H54 (cell line): ENCODE measurements around the gene MAPKBP1.

Experiments used
- DNase-seq: peaks from one replicate; pipeline ENCODE4 v3.0.0; 2011; ENCODE audit warnings: low spot score, mixed read lengths; ENCODE audit not compliant: insufficient read length
- FAIRE-seq: peaks from 3 replicates; lab custom pipeline; 2011; peaks lifted over from hg19 to GRCh38; lab: Jason Lieb, UNC
- POLR2A ChIP-seq: IDR thresholded peaks from 2 replicates; pipeline ENCODE4 v1.6.1; 2011; ENCODE audit warnings: low read depth, mild to moderate bottlenecking, low read length

MAPKBP1 gene

DNA sequence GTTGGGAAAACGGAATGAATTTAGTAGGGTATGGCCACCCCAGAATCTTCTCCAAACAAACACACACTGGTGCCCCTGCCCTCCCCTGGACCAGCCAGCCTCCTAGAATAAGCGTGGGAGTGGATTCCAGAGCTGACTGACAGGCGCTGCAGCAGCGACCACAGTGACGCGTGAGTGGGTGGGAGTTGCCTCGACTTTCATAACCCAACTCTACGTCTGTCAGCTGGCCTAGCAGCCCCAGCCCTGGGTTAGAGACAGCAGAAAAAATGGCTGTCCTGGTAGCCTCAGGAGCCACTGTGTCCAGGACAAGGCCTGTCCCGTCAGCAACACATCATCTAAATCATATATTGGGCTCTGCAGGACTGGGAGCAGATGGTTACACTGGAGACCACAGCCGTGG lies 74.3 kb downstream of the MAPKBP1 start:
- no peak for TF ChIP-seq POLR2A
- DNase-seq (no peak), FAIRE-seq (no peak)

DNA sequence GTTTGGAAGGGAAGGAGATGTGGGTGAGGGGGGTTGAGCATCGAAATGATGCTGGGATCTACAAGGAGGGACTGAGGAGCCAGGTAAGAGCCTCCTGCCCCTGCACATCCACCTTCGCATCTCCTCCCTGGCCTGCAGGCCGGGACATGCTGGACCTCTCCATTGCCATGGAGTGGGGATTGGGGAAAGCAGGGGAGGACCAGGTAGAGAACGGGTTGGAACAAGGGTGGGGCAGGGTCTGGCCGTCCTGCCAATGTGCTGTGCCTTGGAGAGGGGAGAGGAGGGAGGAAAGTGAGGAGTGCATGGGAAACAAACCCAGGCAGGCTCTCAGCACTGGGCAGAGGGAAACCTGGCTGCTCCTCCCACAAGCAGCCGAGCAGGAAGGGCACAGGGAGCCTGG lies 74.9 kb downstream of the MAPKBP1 start:
- FAIRE-seq: no peak
- DNase-seq: no peak

DNA sequence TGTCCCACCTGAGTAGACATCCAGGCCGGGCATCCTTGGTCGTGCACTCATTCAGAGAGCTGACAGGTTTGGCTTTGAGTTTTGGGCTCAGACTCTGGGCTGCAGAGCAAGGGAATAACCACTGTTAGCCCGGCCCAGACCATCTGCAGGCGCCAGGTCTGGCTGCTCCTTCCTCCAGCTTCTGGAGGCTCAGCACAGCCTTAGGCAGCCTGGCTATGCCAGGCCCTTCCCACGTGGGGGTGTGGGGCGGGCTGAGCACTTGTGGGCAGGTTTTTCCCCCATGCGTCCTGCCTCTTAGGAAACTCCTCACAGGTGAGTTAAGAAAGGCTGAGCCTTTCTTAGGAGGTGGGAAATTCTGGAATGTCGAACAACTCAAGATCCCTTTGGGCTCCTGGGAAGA lies 75.6 kb downstream of the MAPKBP1 start:
- FAIRE-seq: no peak
- no peak for DNase-seq
- TF ChIP-seq POLR2A: no peak

More for the DNA sequence above, 74.9 kb downstream of the MAPKBP1 start:
- no peak for TF ChIP-seq POLR2A

DNA sequence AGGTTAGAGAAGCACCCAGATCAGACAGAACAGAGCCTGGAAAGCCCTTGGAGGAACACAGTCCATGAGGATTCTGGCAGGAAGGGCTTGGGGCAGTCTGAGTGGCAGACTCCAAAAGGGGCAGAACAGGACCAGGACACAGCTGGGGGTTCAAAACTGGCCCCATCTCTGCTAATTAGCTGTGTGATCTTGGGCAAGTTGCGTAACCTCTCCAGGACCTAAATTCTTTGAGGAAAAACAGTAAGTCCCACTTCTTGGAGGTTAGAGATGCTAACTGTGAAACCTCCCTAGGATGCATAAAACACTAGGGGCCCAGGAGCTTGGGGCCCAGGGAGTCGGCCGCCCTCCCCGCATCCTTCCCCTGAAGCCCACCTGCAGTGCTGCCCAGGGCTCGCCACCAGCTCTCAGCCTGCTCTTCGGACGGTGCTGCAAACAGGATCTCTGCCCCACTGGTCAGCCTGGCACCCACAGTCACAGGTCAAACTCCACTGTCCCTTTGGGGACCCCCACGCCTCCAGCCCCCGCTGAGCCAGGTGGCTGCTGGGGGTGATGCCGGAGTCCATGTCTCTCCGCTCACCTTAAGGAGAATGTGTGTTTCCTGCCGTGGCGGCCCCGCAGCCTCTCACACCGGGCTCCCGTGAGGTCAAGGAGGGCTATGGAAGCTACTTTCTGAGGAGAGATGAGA lies 76.3 kb downstream of the MAPKBP1 start:
- DNase-seq: no peak
- TF ChIP-seq POLR2A: no peak
- FAIRE-seq: no peak

DNA sequence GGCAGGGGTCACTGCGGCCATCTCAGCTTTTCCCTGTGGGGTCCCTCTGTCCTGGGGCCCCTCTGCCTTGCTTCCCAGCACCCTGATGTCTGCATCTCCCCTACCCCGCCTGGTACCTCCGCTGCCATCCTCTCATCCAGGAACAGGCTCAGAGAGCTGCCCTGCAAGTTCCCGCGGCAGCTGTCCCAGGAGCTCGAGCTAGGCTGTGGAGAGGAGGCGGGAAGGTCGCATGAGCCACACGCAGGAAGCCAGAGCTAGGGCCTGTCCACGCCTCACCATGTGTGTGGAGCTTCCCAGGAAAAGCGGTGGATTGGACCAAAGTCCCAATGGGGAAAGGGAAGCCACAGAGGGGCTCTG lies 76.9 kb downstream of the MAPKBP1 start:
- DNase-seq: no peak
- no peak for FAIRE-seq
- no peak for TF ChIP-seq POLR2A

DNA sequence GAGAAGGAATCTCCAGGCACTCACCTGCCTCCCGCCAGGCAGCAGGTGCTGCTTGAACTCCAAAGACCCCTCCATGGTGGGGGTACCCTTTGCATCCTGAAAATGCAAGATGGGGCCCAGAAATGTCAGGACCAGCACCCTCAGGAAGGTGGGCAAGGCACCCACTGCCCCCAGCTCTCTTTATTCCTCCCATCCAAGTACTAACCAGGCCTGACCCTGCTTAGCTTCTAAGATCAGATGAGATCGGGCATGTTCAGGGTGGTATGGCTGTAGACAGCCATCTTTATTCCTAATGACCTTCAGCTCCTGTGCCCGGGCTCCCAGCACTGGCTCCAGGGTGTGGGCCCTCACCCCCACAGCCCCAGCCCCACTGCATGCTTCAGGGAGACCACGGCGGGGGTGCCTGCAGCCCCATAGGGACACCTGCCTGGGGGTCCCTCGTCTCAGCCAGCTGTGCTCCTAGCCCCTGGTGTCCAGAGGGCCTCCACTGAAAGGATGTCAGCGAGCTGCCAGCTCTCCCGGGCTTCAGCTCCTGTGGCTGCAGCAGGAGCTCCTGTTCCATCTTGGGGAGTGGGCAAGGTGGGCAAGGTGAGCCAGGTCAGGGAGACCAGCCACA lies 77.6 kb downstream of the MAPKBP1 start:
- no peak for TF ChIP-seq POLR2A
- DNase-seq (no peak), FAIRE-seq (no peak)

DNA sequence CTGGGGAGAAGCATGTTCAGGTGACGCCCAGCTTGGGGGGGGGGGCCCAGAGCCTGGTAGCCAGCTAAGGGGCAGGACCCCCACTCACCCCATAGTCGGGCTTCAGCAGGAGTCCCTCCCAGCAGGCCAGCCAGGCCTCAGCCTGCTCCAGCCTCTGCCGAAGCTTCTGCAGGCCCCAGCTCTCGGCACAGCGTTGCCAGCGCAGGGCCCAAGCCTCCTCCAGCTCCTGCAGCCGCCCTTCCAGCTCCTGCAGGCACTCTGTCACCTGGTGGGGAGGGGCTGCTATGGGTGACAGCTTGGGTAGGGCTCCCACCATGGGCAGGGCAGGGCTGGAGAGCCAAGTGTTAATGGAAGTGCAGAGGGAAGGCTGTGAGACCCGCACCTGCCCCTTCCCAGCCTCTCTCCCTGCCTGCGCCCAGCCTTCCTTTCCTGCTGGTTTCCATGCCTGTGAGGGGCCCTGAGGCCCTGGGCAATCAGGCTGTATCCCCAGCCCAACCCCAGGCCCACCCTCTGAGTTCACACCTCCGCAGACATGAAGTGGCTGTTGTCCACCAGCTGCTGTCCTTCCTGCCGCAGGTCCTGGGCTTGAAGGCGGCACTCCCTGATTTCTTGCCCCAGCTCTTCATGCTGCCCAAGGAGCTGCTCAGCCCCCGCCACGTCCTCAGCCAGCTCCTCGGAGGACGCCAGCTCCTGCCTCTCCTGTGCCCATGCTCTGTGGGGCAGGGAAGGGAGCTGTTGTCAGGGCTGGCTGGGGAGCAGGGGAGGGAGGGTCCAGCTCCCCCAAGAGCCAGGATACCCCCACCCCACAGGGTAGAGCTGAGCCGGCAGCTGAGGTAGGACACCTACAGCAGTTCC lies 78.7 kb downstream of the MAPKBP1 start:
- TF ChIP-seq POLR2A: no peak
- FAIRE-seq (no peak), DNase-seq (no peak)

DNA sequence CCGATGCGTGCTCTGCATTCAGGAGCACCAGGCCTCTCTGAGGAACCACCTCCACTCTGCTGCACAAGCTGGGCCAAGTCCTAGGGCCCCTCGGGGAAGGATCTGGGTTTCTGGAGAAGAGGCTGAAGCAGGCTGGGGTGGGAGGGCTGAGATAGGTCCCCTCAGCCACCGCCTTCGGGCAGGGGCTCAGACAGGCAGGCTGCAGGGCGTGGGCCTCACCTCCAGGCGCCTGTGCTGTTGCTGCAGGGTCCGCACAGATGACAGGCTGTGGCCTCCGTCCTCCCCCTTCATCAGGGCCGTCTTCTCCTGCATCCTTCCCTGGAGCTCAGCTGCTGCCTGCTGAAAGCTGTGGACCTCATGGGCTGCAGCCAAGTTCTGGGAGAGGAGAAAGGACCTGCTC lies 79.5 kb downstream of the MAPKBP1 start:
- no peak for TF ChIP-seq POLR2A
- no peak for DNase-seq
- no peak for FAIRE-seq

DNA sequence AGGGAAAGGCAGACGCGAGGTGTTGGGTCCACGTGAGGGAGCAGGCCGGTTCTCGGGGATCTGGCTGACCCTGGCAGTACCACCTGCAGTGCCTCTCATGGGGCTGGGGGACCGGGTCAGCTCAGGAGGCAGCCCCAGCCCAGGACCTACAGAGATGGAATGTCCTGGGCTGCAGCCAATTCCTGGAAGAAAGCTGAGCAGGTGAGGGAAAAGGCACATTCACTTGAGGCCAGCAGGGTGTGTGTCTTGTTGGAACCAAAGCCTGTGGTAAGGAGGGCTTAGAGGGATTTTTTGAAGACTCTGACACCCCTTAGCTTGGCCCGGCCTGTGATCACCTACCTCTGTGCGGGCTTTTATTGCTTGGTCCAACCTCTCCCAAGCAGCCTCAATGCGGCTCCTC lies 80.2 kb downstream of the MAPKBP1 start:
- FAIRE-seq (no peak), DNase-seq (no peak)
- TF ChIP-seq POLR2A: no peak

DNA sequence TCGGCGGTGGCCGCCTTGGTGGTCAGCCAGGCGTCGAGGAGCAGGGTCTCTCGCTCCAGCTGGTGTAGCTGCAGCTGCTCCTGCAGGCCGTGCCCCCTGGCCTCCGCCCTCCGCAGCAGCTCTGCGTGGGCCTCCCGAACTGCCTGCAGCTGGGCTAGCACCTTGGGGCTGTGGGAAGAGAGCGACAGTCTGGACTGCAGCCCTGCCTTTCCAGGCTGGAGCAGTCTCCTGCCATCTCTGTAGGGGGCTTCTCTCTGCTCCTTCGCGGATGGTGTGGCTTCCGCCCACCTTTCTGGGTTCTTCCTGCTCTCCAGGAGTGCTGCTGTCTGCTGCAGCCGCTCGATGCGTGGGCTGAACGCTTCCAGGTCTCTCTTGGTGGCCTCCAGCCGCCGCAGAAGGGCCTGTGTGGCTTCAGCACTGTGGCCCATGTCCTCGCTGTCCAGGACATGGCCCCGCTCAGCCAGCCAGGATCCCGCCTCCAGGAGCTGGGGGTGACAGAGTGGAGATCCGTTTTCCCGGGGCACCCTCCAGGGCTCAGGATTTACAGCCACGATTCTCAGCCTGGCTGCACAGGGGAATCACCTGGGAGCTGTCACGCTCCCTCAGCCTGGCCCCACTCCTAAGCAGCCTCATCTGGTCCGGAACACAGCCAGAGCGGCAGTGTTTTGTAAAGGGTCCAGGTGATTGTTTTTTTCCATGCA lies 81.1 kb downstream of the MAPKBP1 start:
- TF ChIP-seq POLR2A: no peak
- FAIRE-seq (no peak), DNase-seq (no peak)

DNA sequence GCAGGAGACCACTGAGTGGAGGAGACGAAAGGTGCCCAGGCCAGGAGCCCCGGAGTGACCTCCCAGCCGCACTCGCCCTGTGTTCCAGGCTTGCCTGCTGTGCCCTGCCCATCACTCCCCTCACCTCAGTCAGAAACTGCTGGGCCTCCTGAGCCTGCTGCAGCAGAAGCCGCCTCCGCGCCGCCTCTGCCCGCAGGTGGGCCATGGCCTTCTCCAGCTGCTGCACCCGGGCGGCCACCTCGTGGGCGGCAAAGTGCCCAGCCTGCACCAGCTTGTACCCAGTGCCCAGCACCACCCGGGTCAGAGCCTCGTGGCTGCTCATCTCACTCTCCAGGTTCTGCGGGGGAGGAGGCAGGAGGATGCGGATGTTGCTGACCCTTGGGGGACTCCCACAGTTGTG lies 82.0 kb downstream of the MAPKBP1 start:
- DNase-seq: no peak
- no peak for FAIRE-seq
- no peak for TF ChIP-seq POLR2A

DNA sequence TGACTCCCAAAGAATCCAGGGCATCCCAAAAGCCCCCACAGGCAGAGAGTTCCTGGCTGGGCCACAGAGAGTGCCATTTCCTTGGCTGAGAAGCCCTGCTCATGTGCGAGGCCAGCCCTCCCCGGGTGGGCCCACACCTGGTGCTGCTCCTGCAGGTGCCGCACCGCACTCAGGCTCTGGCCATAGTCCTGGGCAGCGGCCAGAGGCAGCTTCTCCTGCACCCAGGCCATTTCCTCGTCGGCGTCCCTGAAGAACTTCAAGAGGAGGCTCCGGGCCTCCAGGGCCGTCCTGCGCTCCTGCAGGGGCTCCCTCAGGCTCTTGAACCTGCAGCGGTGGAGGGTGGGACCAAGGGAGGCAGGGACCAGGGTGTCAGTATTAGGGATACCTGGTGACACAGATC lies 82.4 kb downstream of the MAPKBP1 start:
- DNase-seq: no peak
- no peak for TF ChIP-seq POLR2A
- no peak for FAIRE-seq

DNA sequence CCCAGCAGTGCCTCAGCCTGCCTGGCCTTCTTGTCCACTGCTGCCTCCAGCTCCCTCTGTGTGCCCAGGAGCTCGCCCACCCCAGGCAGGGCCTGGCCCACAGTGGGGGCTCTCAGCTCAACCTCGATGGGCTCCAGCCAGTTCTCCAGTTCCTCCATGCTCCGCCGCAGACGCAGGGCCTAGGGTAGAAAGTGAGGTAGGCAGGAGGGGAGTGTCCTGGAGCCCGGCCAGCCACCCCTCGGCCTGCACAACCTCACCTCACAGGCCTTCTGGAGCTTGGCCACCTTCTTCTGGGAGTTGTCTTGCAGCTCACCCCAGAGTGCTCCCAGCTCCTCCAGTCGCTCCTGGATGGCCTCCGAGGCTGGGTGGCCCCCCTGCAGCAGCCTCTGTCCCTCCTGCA lies 83.0 kb downstream of the MAPKBP1 start:
- FAIRE-seq (no peak), DNase-seq (no peak)
- no peak for TF ChIP-seq POLR2A

DNA sequence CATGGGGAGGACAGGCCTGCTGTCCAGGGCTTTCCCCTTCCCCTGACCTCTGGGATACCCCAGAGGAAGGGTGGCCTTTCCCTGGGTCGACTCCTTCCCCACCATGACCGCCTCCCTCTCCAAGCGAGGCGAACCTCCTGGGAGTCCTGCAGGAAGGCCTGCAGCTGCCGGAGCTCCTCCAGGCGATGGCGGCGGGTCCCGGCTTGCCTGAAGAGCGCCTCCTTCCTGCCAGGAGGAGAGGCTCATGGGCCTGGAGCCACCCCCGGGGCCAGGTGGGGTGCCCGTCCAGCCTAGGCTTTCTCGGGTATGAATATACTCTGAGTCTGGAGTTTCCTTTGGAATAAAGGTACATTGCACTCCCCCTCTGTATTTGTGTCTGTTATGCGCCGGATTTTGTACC lies 84.5 kb downstream of the MAPKBP1 start:
- no peak for TF ChIP-seq POLR2A
- DNase-seq: no peak
- FAIRE-seq: no peak
